NCI-H146 treated with DMSO at 0.1 percent for 48 hours (cell line): ENCODE measurements around the gene ZNF101.
"Not testable (repeated sequence)": the region's sequence is repeated elsewhere in the genome, so short reads cannot be mapped to it uniquely, and the experiment has no call there.

Experiments used
- DNase-seq: peaks from one replicate; lab custom pipeline; 2025; ENCODE audit not compliant: unreplicated experiment; lab: John Stamatoyannopoulos, UW

Gene ZNF101

GRCh38 chr19:19659646-19660245 is 8.9 kb upstream of the ZNF101 start:
- DNase-seq = no peak

GRCh38 chr19:19661141-19661674 is 7.4 kb upstream of the ZNF101 start:
- no peak for DNase-seq

- DNase-seq = no peak
Observed at GRCh38 chr19:19661675-19662251, 6.9 kb upstream of the ZNF101 start.

- DNase-seq = no peak
Observed at GRCh38 chr19:19662344-19662743, 6.3 kb upstream of the ZNF101 start.

DNA sequence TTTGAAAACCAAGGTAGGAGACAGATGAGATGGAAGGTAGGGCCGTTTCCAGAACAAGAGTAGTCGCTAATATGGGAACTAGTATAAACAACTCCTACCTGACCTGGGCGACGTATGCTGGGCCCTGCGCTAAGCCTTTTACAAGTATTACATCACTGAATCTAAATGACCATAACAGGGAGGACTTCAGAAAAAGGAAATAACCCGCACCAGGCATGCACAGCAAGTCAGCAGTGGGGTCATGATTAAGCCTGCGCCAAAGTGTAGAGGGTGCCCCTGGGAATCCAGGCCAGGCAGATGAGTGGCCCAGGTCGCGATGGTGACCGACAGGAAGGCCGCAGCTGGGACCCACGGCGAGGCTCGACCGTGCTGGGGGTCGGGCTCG is 5.8 kb upstream of the ZNF101 start:
- DNase-seq = no peak

GRCh38 chr19:19663256-19664120 is 5.2 kb upstream of the ZNF101 start, which contains the start of gene ATP13A1:
ATP13A1 (minus strand) TSS chr19:19663676; CDS start chr19:19663666, 10 bp downstream.
- peak; percentile 99 for DNase-seq

- not testable (repeated sequence) for DNase-seq
Observed at GRCh38 chr19:19665420-19665948, 3.2 kb upstream of the ZNF101 start.

DNA sequence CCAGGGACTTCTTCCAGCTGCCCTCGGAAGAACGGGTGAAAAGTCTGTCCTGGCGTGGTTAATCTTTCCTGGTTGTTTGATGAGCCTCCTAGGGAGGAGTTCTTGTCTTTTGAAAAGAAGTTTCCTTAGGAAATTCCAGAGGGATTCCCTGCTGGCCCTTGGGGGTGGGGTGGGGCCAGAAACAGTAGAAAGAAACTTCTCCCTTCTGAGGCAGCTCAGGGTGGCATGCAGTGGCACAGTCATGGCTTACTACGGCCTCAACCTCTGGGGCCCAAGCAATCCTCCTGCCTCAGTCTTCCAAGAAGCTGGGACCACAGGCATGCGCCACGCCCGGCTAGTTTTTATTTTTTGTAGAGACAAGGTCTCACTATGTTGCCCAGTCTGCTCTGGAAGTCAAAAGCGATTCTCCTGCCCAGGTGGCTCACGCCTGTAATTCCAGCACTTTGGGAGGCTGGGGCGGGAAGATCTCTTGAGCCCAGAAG is 1.5 kb downstream of the ZNF101 start:
- no peak for DNase-seq

GRCh38 chr19:19672816-19673215 is 4.2 kb downstream of the ZNF101 start:
- no peak for DNase-seq

- no peak for DNase-seq
Observed at GRCh38 chr19:19674315-19674714, 5.7 kb downstream of the ZNF101 start.

DNA sequence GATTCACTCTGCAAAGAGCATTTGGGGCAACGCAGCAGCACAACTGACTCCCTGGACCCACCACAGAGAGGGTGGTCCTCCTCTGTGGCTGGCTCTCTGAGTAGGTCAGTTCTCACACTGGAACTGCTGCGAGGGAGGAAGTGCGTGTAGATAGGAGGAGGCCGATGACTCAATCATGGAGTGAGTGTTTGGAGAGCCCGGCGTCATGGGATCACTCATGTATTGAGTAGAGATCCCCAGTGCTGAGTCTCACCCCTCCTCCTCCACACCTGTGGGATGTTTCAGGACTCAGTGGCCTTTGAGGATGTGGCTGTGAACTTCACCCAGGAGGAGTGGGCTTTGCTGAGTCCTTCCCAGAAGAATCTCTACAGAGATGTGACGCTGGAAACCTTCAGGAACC is 8.9 kb downstream of the ZNF101 start:
- DNase-seq = no peak

DNA sequence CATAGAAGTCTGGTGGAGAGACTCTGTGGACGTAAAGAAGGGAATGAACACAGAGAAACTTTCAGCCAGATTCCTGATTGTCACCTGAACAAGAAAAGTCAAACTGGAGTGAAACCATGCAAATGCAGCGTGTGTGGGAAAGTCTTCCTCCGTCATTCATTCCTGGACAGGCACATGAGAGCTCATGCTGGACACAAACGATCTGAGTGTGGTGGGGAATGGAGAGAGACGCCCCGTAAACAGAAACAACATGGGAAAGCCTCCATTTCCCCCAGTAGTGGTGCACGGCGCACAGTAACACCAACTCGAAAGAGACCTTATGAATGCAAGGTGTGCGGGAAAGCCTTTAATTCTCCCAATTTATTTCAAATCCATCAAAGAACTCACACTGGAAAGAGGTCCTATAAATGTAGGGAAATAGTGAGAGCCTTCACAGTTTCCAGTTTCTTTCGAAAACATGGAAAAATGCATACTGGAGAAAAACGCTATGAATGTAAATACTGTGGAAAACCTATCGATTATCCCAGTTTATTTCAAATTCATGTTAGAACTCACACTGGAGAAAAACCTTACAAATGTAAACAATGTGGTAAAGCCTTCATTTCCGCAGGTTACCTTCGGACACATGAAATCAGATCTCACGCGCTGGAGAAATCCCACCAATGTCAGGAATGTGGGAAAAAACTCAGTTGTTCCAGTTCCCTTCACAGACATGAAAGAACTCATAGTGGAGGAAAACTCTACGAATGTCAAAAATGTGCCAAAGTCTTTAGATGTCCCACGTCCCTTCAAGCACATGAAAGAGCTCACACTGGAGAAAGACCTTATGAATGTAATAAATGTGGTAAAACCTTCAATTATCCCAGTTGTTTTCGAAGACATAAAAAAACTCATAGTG is 10.8 kb downstream of the ZNF101 start:
- no peak for DNase-seq

- not testable (repeated sequence) for DNase-seq
Observed at GRCh38 chr19:19686119-19686518, 17.5 kb downstream of the ZNF101 start.

- DNase-seq = no peak
Observed at GRCh38 chr19:19686580-19686979, 17.9 kb downstream of the ZNF101 start.

- no peak for DNase-seq
Observed at GRCh38 chr19:19687090-19687489, 18.5 kb downstream of the ZNF101 start.

DNA sequence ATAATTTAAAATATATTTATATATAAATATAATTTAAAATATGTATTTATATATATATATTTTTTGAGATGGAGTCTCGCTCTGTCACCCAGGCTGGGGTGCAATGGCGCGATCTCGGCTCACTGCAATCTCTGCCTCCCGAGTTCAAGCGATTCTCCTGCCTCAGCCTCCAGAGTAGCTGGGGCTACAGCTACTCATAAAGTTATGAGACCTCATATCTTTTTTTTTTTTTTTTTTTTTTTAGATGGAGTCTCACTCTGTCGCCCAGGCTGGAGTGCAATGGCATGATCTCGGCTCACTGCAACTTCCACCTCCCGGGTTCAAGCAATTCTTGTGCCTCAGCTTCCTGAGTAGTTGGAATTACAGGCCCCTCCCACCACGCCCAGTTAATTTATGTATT is 20.4 kb downstream of the ZNF101 start:
- not testable (repeated sequence) for DNase-seq

- no peak for DNase-seq
Observed at GRCh38 chr19:19691683-19692082, 23.0 kb downstream of the ZNF101 start.

GRCh38 chr19:19696386-19696785 is 27.7 kb downstream of the ZNF101 start:
- DNase-seq = no peak

DNA sequence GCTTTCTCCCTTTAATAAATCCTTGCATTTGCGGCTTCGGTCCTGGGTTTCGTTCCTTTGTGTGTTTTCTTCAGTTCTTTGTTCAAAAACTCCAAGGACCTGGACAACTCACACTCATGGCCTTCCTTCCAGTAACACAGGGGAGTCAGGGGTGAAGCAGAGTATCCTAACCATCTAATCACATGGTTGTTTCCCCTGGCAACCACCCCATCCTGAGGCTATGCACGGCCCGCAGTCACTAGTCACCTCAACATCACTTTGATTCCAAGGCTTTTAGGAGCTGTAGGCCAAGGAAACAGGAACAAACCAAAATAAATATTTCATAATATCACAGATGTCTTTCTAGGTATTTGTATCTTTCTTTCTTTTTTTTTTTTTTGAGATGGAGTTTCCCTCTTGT is 28.9 kb downstream of the ZNF101 start:
- DNase-seq = no peak

DNA sequence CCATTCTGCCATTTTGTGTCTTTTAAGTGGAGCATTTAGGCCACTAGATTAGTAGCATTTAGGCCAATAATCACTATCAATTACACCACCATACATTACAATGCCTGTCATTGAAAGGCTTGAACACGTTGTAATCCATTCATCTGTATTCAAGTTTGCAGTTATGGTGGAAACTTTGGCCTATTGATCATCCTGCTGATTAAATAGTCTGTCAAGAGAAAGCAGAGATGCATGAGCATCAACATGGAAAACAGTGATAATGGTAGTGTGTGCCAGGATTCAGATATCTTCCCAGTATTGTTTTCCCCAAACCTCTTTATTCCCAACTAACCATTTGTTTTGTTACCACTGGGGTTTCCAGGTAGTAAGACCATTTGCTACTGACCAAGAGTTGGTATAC is 31.9 kb downstream of the ZNF101 start:
- not testable (repeated sequence) for DNase-seq
